PC-9 (cell line): Measurements from ENCODE around the gene FGF3.

Experiments used
- EZH2 ChIP-seq: fragments of 200-600 bp; sonication (generic); IDR thresholded peaks from 2 replicates; pipeline ENCODE4 v1.8.0; 2017; ENCODE audit warnings: antibody characterized with exemption, low read depth
- TF ChIP-seq, protein P1 (sequence below): fragments of 200-600 bp; sonication (generic); conservative IDR thresholded peaks from 2 replicates; pipeline ENCODE4 v1.6.1; 2017; ENCODE audit warnings: mixed run types, antibody characterized with exemption, mild to moderate bottlenecking, moderate library complexity

DNA sequence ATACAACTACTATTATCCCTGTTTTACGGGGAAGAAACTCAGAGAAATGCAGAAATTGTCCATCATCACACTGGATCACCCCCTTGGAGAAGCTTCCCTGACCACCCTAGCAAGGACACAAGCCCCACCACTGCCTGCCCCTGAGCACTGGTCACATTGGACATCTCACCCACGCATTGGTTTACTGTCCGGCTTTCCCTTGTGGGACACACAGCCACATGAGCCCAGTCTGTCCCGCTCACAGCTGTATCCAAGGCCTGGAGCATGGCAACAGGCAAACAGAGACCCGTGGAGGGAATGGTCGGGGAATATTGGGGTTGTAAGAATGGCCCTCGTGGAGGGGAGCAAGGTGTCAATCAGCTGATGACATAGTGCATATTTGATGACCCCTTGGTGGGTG lies 42.7 kb upstream of the FGF3 start:
- no peak for TF ChIP-seq EZH2
- TF ChIP-seq, protein P1, sequence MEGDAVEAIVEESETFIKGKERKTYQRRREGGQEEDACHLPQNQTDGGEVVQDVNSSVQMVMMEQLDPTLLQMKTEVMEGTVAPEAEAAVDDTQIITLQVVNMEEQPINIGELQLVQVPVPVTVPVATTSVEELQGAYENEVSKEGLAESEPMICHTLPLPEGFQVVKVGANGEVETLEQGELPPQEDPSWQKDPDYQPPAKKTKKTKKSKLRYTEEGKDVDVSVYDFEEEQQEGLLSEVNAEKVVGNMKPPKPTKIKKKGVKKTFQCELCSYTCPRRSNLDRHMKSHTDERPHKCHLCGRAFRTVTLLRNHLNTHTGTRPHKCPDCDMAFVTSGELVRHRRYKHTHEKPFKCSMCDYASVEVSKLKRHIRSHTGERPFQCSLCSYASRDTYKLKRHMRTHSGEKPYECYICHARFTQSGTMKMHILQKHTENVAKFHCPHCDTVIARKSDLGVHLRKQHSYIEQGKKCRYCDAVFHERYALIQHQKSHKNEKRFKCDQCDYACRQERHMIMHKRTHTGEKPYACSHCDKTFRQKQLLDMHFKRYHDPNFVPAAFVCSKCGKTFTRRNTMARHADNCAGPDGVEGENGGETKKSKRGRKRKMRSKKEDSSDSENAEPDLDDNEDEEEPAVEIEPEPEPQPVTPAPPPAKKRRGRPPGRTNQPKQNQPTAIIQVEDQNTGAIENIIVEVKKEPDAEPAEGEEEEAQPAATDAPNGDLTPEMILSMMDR = no peak
